CD8-positive, alpha-beta memory T cell (primary cell): Measurements from ENCODE around the gene F8. TPM values are rescaled to one million over a fixed set of nuclear protein-coding genes. Genes with fewer than 3 reads are reported as not detected.
A peak's percentile ranks its signal among the peaks of the same experiment; 100 is the strongest.

Experiments used
- CTCF ChIA-PET: fragments of 350-600 bp; sonication (Branson Sonifier 250); formaldehyde crosslinking; loops from one replicate; lab custom pipeline; 2021; ENCODE audit warnings: antibody characterized with exemption; lab: Charles Lee
- POLR2A ChIA-PET: fragments of 350-600 bp; sonication (Branson Sonifier 250); formaldehyde crosslinking; loops from one replicate; lab custom pipeline; 2021; ENCODE audit warnings: antibody characterized with exemption; lab: Charles Lee
- DNase-seq, 5 donors: peaks; one replicate each; pipeline versions ENCODE4 v3.0.0 to v3.0.0-alpha.2; 2020 to 2022; ENCODE audit warnings: mixed read lengths in 1 of 5
- H3K27ac ChIP-seq: one replicate; pipeline ENCODE4 v1.7.0; 2013; ENCODE audit warnings: low read depth, mild to moderate bottlenecking, low read length, moderate library complexity
- H3K27me3 ChIP-seq: 2 replicates; pipeline ENCODE4 v1.7.0; 2013; ENCODE audit warnings: low read length, mild to moderate bottlenecking; ENCODE audit not compliant: insufficient read depth, poor library complexity, severe bottlenecking
- H3K36me3 ChIP-seq: 2 replicates; pipeline ENCODE4 v1.7.0; 2013; ENCODE audit warnings: mild to moderate bottlenecking, low read length, moderate library complexity; ENCODE audit not compliant: insufficient read depth
- H3K4me1 ChIP-seq: 2 replicates; pipeline ENCODE4 v1.7.0; 2013; ENCODE audit warnings: mild to moderate bottlenecking, low read length, moderate library complexity; ENCODE audit not compliant: insufficient read depth
- H3K4me3 ChIP-seq: 2 replicates; pipeline ENCODE4 v1.7.0; 2013; ENCODE audit warnings: mild to moderate bottlenecking, low read length
- H3K9me3 ChIP-seq: 2 replicates; pipeline ENCODE4 v1.7.0; 2013; ENCODE audit warnings: mild to moderate bottlenecking, low read length
- H3K27ac Mint-ChIP-seq, 8 donors: one replicate each; pipeline ENCODE4 v1.8.0; 2020 to 2021; ENCODE audit warnings: mixed read lengths in 8 of 8, mild to moderate bottlenecking in 6 of 8, inconsistent platforms in 3 of 8, moderate library complexity in 3 of 8
- H3K27me3 Mint-ChIP-seq, 2 donors: one replicate each; pipeline ENCODE4 v1.8.0; 2020 to 2021; ENCODE audit warnings: mixed read lengths in 2 of 2, mild to moderate bottlenecking in 1 of 2, moderate library complexity in 1 of 2
- H3K36me3 Mint-ChIP-seq, 3 donors: one replicate each; pipeline ENCODE4 v1.8.0; 2020 to 2021; ENCODE audit warnings: mixed read lengths in 3 of 3, inconsistent platforms in 1 of 3, mild to moderate bottlenecking in 1 of 3
- H3K4me1 Mint-ChIP-seq, 3 donors: one replicate each; pipeline ENCODE4 v1.8.0; 2020 to 2021; ENCODE audit warnings: mixed read lengths in 3 of 3, inconsistent platforms in 1 of 3, mild to moderate bottlenecking in 1 of 3
- H3K4me3 Mint-ChIP-seq, 7 donors: one replicate each; pipeline ENCODE4 v1.8.0; 2020 to 2021; ENCODE audit warnings: mixed read lengths in 7 of 7, mild to moderate bottlenecking in 6 of 7, moderate library complexity in 4 of 7, inconsistent platforms in 2 of 7
- H3K9me3 Mint-ChIP-seq, 5 donors: one replicate each; pipeline ENCODE4 v1.8.0; 2020 to 2022; ENCODE audit warnings: mixed read lengths in 5 of 5, mild to moderate bottlenecking in 3 of 5, moderate library complexity in 2 of 5, inconsistent platforms in 1 of 5
- polyA plus RNA-seq: library from polyadenylated mRNA; unstranded; fragments of 300-500 nt; fragmentation: Illumina TruSeq; gene quantifications from one replicate; pipeline ENCODE4 v1.2.3, GENCODE V29; 2021
- total RNA-seq, 2 experiments: library from RNA; stranded (reverse); gene quantifications; one replicate each; pipeline ENCODE4 v1.2.3, GENCODE V29; 2021

F8 gene
- total and polyA plus RNA-seq, 3 experiments from 2014 or later, result 10.8 to 15.2 (median 11.9) TPM

GRCh38 chrX:155052738-155053498, 30.4 kb upstream of the F8 start:
- no peaks in the 10 kb centered on the region for H3K9me3 ChIP-seq
- Mint-ChIP-seq H3K27me3 (no peaks in the 10 kb centered on the region), H3K4me1 (peaks cover 16 to 35% (median 30%) of the 10 kb centered on the region in 3 donors), H3K9me3 (no peaks in the 10 kb centered on the region), H3K4me3 (no peak overlapping the region), H3K27ac (peak overlapping the region in 4 of 8 donors; percentile 6 to 58 (median 30)), H3K36me3 (peaks cover 0 to 44% (median 1%) of the 10 kb centered on the region in 3 donors)
- H3K36me3 ChIP-seq, result no peaks in the 10 kb centered on the region
- ChIA-PET CTCF (interaction anchor here (1.3 kb wide), 1 partner anchor 73 kb away, joined by 3 read pairs; no protein-coding TSS in a partner anchor), POLR2A (no interaction called here)
- no peak overlapping the region for H3K27ac ChIP-seq
- DNase-seq, result no peak
- H3K27me3 ChIP-seq, result no peaks in the 10 kb centered on the region
- no peak overlapping the region for H3K4me3 ChIP-seq
- H3K4me1 ChIP-seq, result peaks cover 9% of the 10 kb centered on the region

GRCh38 chrX:155048977-155049619, 26.6 kb upstream of the F8 start:
- Mint-ChIP-seq H3K9me3 (no peaks in the 10 kb centered on the region), H3K4me1 (peaks cover 5 to 26% (median 11%) of the 10 kb centered on the region in 3 donors), H3K4me3 (peak overlapping the region in 1 of 7 donors; percentile 33), H3K27ac (peak overlapping the region in 6 of 8 donors; percentile 2 to 74 (median 34)), H3K27me3 (peaks cover 0 to 1% of the 10 kb centered on the region in 2 donors), H3K36me3 (peaks cover 0 to 66% (median 1%) of the 10 kb centered on the region in 3 donors)
- CTCF ChIA-PET, result interaction anchor here (0.9 kb wide), 2 partner anchors 13 to 17 kb away, joined by 4 read pairs; no protein-coding TSS in a partner anchor
- no peaks in the 10 kb centered on the region for H3K36me3 ChIP-seq
- no peak overlapping the region for H3K4me3 ChIP-seq
- peak; percentile 5 to 58 (median 33) for DNase-seq
- H3K27ac ChIP-seq, result no peak overlapping the region
- H3K27me3 ChIP-seq, result no peaks in the 10 kb centered on the region
- POLR2A ChIA-PET, result no interaction called here
- H3K9me3 ChIP-seq, result no peaks in the 10 kb centered on the region
- no peaks in the 10 kb centered on the region for H3K4me1 ChIP-seq

GRCh38 chrX:155046811-155047528, 24.4 kb upstream of the F8 start:
- Histone ChIP-seq H3K27ac (no peak overlapping the region), H3K4me3 (no peak overlapping the region), H3K9me3 (no peaks in the 10 kb centered on the region), H3K36me3 (no peaks in the 10 kb centered on the region), H3K4me1 (no peaks in the 10 kb centered on the region), H3K27me3 (no peaks in the 10 kb centered on the region)
- ChIA-PET POLR2A (no interaction called here), CTCF (no interaction called here)
- H3K27me3 Mint-ChIP-seq, result peaks cover 0 to 1% of the 10 kb centered on the region in 2 donors
- peak overlapping the region in 1 of 8 donors; percentile 10 for H3K27ac Mint-ChIP-seq
- DNase-seq, result no peak
- H3K4me1 Mint-ChIP-seq, result peaks cover 7 to 29% (median 14%) of the 10 kb centered on the region in 3 donors
- no peak overlapping the region for H3K4me3 Mint-ChIP-seq
- H3K9me3 Mint-ChIP-seq, result no peaks in the 10 kb centered on the region
- peaks cover 0 to 59% (median 0%) of the 10 kb centered on the region in 3 donors for H3K36me3 Mint-ChIP-seq

- ChIA-PET CTCF (no interaction called here), POLR2A (no interaction called here)
- Histone ChIP-seq H3K27me3 (no peaks in the 10 kb centered on the region), H3K4me1 (no peaks in the 10 kb centered on the region), H3K4me3 (no peak overlapping the region), H3K9me3 (no peaks in the 10 kb centered on the region), H3K36me3 (no peaks in the 10 kb centered on the region), H3K27ac (no peak overlapping the region)
- peaks cover 0 to 1% of the 10 kb centered on the region in 2 donors for H3K27me3 Mint-ChIP-seq
- H3K4me3 Mint-ChIP-seq, result no peak overlapping the region
- DNase-seq, result no peak
- H3K9me3 Mint-ChIP-seq, result no peaks in the 10 kb centered on the region
- peaks cover 0 to 53% (median 0%) of the 10 kb centered on the region in 3 donors for H3K36me3 Mint-ChIP-seq
- H3K27ac Mint-ChIP-seq, result peak overlapping the region in 1 of 8 donors; percentile 47
- H3K4me1 Mint-ChIP-seq, result peaks cover 7 to 31% (median 14%) of the 10 kb centered on the region in 3 donors
These were observed 23.7 kb upstream of the F8 start for GRCh38 chrX:155046129-155046810.

GRCh38 chrX:155035688-155036087, 13.2 kb upstream of the F8 start:
- H3K27me3 ChIP-seq, result no peaks in the 10 kb centered on the region
- Mint-ChIP-seq H3K27ac (no peak overlapping the region), H3K4me3 (no peak overlapping the region), H3K4me1 (peaks cover 12 to 45% (median 33%) of the 10 kb centered on the region in 3 donors), H3K36me3 (peaks cover 4 to 55% (median 17%) of the 10 kb centered on the region in 3 donors), H3K9me3 (peaks cover 0 to 5% (median 3%) of the 10 kb centered on the region in 5 donors), H3K27me3 (peaks cover 0 to 2% of the 10 kb centered on the region in 2 donors)
- CTCF ChIA-PET, result no interaction called here
- no peaks in the 10 kb centered on the region for H3K4me1 ChIP-seq
- peaks cover 8% of the 10 kb centered on the region for H3K36me3 ChIP-seq
- no peak overlapping the region for H3K4me3 ChIP-seq
- no peak overlapping the region for H3K27ac ChIP-seq
- DNase-seq, result no peak
- POLR2A ChIA-PET, result no interaction called here
- no peaks in the 10 kb centered on the region for H3K9me3 ChIP-seq

- Mint-ChIP-seq H3K4me3 (no peak overlapping the region), H3K27ac (peak overlapping the region in 1 of 8 donors; percentile 5), H3K27me3 (peaks cover 0 to 6% of the 10 kb centered on the region in 2 donors), H3K9me3 (peaks cover 0 to 5% (median 3%) of the 10 kb centered on the region in 5 donors), H3K4me1 (peaks cover 20 to 43% (median 21%) of the 10 kb centered on the region in 3 donors), H3K36me3 (peaks cover 4 to 34% (median 13%) of the 10 kb centered on the region in 3 donors)
- no peak overlapping the region for H3K4me3 ChIP-seq
- ChIA-PET POLR2A (no interaction called here), CTCF (no interaction called here)
- H3K36me3 ChIP-seq, result peaks cover 8% of the 10 kb centered on the region
- H3K9me3 ChIP-seq, result no peaks in the 10 kb centered on the region
- H3K27me3 ChIP-seq, result no peaks in the 10 kb centered on the region
- H3K27ac ChIP-seq, result no peak overlapping the region
- DNase-seq, result no peak
- H3K4me1 ChIP-seq, result peaks cover 14% of the 10 kb centered on the region
These were observed 9.1 kb upstream of the F8 start for GRCh38 chrX:155031657-155032056.

GRCh38 chrX:155028877-155029291, 6.4 kb upstream of the F8 start:
- Histone ChIP-seq H3K36me3 (no peaks in the 10 kb centered on the region), H3K4me3 (no peak overlapping the region), H3K27me3 (no peaks in the 10 kb centered on the region), H3K4me1 (peaks cover 14% of the 10 kb centered on the region), H3K27ac (peak overlapping the region; percentile 90), H3K9me3 (no peaks in the 10 kb centered on the region)
- Mint-ChIP-seq H3K27ac (peak overlapping the region in 7 of 8 donors; percentile 37 to 98 (median 97)), H3K4me1 (peaks cover 20 to 41% (median 21%) of the 10 kb centered on the region in 3 donors), H3K36me3 (peaks cover 0 to 10% (median 0%) of the 10 kb centered on the region in 3 donors), H3K27me3 (peaks cover 0 to 6% of the 10 kb centered on the region in 2 donors), H3K4me3 (peak overlapping the region in 5 of 7 donors; percentile 2 to 98 (median 22)), H3K9me3 (no peaks in the 10 kb centered on the region)
- ChIA-PET POLR2A (no interaction called here), CTCF (interaction anchor here (1.4 kb wide), 1 partner anchor 42 kb away, joined by 3 read pairs; no protein-coding TSS in a partner anchor)
- DNase-seq, result no peak
